GM18499 (cell line): ENCODE data around the gene DOLPP1.
"Not testable (repeated sequence)": the region's sequence is repeated elsewhere in the genome, so short reads cannot be mapped to it uniquely, and the experiment has no call there.

Experiments
- ATAC-seq: cut with Tn5 transposase; IDR thresholded peaks from one replicate; pipeline ENCODE4 v1.9.1; 2021; ENCODE audit warnings: moderate number of reproducible peaks; ENCODE audit not compliant: insufficient read depth, unreplicated experiment

DOLPP1 gene, protein sequence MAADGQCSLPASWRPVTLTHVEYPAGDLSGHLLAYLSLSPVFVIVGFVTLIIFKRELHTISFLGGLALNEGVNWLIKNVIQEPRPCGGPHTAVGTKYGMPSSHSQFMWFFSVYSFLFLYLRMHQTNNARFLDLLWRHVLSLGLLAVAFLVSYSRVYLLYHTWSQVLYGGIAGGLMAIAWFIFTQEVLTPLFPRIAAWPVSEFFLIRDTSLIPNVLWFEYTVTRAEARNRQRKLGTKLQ

DNA sequence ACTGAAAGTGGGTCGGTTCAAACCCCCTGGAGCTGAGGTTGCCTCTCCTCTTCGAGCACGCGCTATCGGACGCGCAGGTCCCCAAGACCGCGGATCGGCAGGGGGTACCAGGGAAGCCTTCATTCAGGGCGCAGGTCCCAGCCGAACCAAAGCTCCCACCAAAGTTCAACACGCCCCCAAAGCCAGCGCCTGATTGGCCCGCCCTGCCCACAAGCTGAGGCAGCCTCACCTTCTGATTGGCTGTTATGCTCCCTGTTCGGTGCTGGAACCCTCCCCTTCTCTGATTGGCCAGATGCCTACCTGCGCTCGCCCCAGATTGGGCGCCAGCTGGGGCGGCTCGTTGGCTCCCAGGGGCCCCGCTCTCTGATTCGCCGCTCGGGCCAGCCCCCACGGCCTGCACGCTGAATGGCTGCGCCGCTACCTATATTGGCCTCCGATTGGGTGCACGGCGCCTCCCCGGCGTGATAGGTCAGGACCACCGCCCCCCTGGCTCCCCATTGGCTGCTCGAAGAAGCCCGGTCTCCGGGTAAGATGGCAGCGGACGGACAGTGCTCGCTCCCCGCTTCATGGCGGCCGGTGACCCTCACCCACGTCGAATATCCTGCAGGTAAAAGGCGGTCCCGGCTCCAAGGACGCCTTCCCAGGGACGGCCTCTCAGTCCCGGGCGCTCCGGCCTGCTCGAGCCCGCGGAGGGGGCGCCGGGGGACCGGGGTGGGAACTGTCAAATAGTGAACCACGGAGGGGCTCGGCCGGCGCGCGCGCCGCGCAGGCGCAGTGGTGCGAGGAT, at the start of gene DOLPP1:
TSS of gene DOLPP1 (plus strand) at position 511 of the 787 bp plus-strand sequence. CDS start at position 532, 21 bp downstream.
- peak; percentile 78 for ATAC-seq

DNA sequence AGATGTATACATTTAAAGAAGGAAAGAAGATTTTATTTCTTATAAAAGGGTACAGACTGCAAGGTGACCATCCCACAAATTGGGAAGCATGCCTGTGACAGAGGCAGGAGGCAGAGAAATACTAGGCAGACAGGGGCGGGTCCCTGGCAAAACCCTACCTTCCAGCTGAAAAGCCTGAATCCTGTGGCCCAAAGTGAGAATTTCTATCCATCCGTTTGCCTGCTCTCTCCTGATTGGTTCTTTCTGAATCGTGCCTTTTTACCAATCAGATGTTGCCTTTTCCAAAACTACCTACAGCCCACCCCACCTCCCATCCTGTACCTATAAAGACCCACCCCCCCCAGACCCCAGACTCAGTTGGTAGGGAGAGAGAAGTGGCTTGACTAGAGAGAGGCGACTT, 49.4 kb upstream of the DOLPP1 start:
- ATAC-seq, result no peak

DNA sequence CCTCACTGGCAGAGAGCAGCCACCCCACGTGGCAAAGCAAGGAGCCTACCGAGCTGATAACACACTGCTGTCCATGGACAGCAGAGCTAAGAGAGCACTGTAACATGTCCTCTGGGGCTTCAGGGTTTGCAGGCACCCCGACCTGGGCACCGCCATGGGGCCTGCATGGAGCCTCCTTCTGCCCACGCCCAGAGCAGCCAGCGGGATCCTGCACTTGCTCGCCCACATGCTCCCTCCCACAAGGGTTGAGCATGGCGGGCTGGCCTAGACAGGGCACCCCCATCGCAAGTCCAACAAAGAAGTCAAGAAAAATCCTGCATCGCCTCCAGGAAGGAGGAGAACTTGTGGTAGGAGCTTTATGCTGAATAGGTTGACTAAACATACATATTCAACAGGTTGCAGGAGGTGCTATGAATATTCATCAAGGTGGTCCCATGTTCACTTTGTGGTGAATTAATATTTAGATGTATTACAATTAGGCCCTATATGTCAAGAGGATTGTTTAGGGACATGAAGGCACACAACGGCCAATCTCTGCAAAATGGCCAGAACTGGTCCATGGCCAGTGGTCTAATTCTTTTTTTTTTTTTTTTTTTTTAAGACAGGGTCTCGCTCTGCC, 48.3 kb upstream of the DOLPP1 start:
- no peak for ATAC-seq

DNA sequence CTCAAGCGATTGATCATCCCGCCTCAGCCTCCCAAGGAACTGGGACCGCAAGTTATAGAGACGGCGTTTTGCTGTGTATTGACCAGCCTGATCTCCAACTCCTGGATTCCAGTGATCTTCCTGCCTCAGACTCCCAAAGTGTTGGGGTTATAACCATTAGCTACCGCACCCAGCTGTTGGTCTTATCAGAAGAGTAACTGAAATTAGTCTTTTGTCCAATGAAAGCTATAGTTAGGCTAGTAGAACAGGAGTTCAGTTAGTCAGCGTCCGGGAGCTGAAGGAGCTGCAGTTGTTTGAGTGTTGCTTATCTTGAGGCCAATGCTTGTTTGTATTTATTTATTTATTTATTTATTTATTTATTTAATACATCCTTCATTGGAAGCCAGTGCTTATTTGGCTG, 47.7 kb upstream of the DOLPP1 start:
- no peak for ATAC-seq

DNA sequence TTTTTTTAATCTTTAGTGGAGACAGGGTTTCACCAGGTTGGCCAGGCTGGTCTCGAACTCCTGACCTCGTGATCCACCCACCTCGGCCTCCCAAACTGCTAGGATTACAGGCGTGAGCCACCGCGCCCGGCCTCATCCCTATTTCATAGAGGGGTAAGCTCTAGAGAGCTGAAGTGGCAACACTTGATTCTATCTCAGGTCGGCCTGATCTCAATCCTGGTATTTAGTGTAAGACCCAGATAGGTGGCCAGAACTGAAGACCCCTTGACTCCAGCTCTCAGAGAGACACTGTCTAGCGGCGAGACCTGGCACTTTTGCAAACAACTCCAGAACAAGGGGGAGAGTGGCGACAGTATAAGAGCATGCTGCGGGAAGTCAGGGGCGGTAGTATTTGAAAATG, 45.1 kb upstream of the DOLPP1 start:
- not testable (repeated sequence) for ATAC-seq

DNA sequence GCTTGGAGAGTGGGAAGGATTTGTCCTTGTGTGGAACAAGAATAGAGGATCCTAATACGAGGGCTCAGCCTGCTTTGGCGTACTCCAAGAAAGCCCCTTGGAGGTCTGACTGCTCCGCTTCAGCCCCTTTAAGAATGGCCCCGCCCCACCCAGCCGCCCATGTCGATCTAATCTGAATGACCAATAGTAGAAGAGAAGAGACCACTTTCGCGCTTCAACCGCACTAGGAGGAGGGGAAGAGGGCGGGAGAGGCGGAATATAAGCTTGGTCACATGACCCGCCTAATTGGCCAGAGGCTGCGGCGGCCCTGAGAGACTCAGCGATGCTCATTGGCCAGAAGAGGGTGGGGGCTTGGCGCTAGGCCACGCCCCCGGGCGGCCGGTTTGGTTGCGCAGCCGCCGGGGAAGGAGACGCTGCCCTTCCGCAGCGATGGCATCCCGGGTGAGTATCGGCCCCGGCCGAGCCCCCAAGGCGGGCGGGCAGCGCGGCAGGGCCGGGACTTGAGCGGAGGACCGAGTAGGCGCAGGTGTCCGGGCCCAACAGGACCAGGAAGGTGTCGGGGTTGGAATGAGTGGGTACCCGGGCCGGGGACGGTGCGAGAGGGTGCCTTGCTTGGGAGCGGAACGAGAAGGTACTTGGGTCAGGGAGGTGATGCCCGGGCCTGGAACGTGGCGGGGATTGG, 44.5 kb upstream of the DOLPP1 start, which contains the start of gene MIGA2:
TSS of gene MIGA2 (plus strand) at position 386 of the 682 bp plus-strand sequence. CDS start 3,969 bp downstream, outside the sequence.
- ATAC-seq, result peak; percentile 89

DNA sequence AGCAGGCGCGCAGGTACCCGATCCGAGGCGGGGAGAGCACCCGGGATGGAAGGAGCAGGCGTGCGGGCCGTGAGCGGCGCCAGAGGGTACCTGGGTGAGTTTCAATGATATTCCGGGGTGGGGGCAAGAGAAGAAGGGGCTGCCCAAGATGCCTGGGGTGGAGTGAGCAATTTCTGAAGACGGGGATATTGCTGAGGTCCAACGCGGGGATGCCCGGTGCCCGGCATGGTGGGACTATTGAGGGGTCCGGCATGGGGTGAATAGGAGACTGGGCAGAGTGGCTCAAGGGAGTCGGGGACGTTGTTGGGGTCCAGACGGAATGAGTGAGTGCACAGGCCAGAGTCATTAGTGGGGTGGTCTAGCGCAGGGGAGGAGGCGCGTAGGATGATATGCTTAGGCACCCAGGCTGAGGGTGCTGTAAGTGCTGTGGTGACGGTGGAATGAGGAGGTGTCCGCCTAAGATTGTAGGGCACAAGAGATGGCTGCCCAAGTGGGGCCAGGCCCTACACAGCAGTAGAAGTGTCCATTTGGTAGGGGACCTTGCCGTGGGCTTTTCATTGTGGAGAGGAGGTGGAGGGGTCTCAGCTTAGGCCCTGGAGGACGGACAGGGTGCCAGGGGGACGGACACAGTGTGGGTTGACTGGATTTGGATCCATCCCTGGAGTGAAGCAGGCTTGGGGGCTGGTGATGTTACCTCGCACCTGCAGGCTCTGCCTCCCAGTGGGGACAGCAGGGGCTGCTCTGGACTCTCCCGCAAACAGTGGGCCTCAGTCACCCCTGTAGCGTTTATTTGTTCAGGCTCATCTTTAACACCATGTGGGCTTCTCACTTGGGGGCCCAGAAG, 43.8 kb upstream of the DOLPP1 start:
- no peak for ATAC-seq

DNA sequence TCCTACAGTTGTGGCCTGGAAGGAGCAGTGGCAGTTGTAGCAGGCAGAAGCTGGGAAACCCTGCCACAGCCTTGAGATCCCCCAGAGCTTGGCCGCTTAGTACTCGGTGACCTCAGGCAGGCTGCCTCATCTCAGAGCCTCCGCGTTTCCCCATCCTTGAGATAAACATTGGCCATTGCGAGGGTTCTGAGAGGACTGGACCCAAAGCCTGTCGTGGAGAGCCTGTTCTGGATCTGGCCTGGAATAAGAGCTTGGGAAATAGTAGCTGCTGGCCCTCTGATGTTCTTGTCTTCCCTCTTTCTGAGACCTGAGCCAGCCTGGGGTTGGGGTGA, 43.2 kb upstream of the DOLPP1 start:
- no peak for ATAC-seq

DNA sequence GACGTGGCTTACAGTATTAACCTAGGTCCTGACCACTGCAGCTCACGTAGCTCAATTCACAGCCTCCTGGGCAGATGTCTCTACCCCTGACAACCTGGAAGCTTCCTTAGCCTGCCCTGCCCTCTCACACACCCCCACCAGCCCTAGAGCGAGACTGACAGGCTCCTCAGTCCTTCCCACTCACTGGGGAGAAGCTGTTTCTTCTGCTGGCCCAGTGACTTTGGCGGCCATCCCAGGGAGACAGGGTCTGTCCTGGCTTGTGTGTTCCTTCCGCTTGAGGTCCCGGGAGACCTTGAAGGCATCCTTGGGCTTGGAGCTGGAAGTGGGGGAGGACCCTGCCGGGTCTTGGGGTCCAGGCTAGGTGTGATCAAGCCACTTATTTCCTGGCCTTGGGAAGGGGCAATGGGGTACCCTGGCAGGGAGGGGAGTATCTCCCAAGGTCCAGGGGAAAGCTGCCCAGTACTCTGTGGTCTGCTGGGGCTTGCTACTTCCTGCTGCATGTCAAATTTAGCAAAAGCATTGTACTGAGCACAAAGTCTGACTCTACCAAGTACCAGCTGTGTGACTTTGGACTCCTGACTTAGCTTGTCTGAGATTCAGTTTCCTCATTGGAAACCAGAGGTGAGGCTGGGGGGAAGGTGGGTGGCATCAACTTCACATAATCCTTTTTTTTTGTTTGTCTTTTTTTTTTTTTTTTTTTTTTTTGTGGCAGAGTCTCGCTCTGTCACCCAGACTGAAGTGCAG, 42.6 kb upstream of the DOLPP1 start:
- no peak for ATAC-seq

DNA sequence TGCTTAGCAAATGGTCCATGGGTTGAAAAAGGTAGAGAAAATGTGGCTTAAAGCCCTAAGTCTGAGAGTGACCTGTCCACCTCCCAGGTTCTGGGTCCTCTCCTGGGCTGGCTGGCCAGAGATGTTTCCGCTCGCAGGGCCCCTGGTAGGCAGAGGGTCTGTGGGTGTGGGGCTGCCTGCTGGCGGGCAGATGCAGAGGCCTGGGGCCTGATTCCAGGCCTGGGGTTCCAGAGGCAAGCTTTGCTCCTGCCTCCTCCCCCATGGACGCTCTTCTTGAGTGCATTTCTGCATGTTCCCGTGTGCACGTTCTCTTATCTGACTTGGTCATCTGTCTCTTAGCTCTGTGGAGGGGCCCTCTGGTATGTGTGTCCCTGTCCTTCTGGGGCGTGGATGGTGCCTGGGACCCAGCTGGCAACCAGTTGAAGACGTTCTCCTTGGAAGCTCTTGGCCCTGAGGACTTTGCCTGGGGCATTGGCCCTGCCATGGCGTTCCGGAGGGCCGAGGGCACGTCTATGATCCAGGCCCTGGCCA, 40.7 kb upstream of the DOLPP1 start:
- no peak for ATAC-seq

DNA sequence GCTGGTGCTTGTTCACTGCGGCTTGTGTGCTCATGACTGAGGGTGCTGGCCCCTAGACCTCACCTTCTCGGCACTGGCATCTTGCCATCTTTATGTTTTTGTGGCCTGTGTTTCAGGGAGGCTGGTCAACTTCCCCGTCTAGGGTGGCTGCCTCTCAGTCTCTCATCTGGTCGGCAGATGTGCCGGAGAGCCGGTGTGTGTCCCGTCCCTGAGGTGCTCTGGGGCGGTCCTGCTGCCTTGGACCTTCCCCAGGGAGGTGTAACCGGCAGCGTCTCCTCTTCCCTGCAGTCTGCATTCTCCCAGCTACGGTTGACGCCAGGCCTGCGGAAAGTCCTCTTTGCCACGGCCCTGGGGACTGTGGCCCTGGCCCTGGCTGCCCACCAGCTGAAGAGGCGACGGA, 38.9 kb upstream of the DOLPP1 start:
- ATAC-seq, result no peak

DNA sequence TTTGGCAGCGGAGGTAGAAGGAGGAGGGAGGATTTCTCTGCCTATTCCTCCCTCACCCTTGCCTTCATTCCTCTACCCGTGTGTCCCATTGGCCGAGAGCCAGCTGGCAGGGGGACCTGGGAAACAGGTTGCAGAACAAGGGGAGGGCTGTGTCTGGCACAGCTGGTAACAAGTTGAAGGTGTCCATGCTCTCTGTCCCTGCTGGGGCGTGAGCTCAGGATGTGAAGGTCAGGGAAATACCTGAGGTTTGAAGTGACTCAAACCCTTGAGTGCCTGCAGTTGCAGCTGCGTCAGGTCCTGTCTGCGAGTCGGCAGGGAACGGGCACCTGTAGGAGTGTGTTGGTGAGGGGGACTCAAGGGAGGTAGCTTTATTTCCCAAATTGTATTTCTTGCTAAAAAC, 28.3 kb upstream of the DOLPP1 start:
- no peak for ATAC-seq

DNA sequence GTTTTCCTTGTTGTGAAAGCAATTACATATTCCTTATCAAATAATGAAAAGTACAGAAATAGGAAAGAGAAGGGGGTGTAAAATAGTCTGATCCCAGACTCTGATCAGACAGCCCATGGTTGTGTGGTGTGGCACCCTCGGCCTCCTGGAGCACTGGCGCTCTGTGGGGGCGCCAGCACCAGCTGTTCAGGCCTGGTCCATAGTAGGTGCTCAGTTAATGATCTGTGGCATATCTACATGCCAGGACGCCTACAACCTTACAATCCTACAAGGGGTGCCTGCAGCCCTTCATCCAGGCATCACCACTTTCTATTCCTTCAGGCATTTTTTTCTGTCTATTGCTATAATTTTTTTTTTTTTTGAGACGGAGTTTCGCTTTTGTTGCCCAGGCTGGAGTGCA, 27.9 kb upstream of the DOLPP1 start:
- no peak for ATAC-seq

DNA sequence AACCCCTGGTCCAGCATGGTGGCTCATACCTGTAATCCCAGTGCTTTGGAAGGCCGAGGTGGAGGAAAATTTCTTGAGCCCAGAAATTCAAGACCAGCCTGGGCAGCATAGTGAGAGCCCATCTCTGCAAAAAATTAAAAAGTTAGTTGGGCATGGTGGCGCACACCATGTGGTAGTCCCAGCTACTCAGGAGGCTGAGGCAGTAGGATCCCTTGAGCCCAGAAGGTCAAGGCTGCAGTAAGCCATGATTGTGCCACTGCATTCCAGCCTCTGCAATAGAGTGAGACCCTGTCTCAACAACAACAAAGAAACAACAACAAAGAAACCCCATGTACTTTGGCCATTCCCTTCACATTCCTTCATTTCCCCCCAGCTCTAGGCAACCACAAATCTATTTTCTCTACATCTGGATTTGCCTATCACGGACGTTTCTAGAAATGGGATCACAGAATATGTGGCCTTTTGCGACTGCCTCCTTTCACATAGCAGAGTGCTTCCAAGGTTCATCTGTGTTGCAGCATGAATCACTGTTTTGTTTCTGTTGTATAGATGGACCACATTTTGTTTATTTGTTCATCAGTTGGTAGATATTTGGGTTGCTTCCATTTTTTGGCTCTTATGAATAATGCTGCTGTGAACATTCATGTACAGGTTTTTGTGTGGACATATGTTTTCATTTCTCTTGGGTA, 26.6 kb upstream of the DOLPP1 start:
- no peak for ATAC-seq

DNA sequence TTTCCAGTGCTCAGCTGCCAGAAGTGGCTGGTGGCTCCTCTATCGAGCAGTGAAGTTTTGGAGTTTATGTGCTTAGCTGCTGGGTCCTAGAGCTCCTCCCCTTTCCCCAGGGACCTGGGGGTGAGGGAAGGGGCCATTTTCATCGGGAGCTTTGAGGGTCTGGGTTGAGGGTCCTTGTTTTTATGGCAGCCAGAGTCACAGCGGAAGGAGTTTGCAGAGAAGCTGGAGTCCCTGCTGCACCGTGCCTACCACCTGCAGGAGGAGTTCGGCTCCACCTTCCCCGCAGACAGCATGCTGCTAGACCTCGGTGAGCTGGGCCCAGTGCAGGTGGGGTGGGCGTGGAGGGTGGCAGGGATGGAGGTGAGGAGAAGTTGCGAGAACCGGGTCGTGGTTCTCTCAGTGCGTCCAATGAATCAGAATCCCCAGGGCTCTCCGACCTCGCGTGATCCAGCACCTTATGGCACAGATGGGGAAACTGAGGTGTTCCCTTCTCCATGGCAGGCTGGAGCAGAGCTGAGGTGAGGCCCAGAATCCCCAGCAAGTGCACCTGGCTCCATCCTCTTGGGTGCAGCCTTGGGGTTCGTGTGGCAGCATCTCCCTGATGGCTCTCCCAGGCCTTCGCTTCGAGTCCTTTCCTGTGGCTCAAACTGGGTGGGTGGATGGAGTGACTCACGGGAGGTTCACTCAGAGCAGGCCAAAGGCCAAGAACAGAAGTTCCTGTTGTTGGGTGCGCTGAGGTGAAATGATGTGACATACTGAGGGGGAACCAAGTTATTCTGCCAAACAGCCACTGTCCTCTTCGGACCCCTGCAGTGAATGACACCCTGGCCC, 21.7 kb upstream of the DOLPP1 start:
- no peak for ATAC-seq

DNA sequence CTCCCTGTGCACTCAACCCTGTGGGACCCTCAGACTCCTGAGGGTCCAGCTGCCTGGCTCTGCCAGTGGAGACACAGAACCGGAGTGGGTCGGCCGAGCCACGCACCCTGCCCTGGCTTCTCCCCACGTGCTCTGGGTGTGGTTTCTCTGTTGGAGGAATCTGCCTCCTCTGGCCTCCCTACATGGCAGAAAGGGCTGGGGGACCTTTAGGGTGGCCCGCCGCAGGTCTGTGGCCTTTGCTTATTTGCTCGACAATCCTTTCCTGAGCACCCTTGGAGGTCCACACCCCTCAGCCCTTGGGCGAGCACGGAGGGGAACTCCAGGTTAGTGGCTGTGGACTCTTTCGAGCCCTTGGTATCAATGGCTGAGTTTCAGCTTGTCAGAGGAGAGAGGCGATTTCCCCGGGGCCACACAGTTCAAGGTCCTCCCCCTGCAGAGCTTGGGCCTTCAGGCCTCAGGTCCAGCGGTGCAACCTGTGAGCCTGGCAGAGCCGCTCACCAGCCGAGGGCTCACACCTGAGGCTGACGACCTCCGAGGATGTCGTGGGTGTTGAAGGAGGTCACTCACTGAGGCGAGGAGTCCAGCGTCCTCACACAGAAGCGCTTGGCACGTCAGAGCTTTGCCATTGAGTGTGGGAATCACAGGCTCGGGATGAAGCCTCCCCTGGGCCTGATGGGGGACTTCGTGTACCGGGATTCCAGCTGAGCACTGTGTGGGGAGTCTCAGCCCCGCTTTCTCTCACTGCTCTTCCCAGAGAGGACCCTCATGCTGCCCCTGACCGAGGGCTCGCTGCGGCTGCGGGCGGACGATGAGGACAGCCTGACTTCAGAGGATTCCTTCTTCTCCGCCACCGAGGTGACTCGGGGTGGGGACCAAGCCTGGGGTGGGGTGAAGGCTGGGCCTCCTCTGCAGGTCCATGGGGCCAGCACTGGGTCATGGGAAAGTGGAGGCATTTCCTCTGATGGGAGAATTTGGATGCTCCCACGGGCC, 20.8 kb upstream of the DOLPP1 start:
- no peak for ATAC-seq

DNA sequence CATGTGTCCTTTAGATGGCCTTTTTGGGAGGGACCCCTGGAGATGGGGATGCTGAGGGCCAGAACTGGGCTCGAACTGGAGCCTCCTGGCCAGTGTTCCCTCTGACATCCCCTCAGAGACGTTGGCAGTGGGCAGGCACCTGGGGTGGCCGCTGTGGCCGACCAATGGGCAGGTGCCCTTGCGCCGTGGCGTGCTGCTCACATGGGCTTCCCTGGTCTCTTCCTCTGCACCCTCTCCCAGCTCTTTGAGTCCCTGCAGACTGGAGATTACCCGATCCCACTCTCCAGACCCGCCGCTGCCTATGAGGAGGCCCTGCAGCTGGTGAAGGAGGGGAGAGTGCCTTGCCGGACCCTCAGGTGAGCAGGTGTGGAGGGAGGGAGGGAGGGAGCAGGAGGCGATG, 19.9 kb upstream of the DOLPP1 start:
- ATAC-seq, result no peak
